H1 (cell line): ENCODE measurements around the gene TMEM147. TPM values are rescaled to one million over a fixed set of nuclear protein-coding genes. Genes with fewer than 3 reads are reported as not detected.

Experiments
- CTCF ChIA-PET: fragments of 300-600 bp; sonication (Branson Sonifier 250); formaldehyde crosslinking; loops from one replicate; lab custom pipeline; 2021; ENCODE audit not compliant: partially characterized antibody; lab: Charles Lee
- POLR2A ChIA-PET: fragments of 300-600 bp; sonication (Branson Sonifier 250); formaldehyde crosslinking; loops from one replicate; lab custom pipeline; 2021; ENCODE audit warnings: inconsistent platforms; ENCODE audit not compliant: partially characterized antibody; lab: Charles Lee
- DNase-seq, 2 experiments: peaks; one replicate each; pipeline versions ENCODE4 v3.0.0 to v3.0.0-alpha.2; 2010 to 2022; ENCODE audit warnings: low spot score in 2 of 2, low read depth in 1 of 2, mixed read lengths in 1 of 2
- FAIRE-seq: peaks from 2 replicates; lab custom pipeline; 2011; peaks lifted over from hg19 to GRCh38; lab: Jason Lieb, UNC
- H2AFZ ChIP-seq: 2 replicates; pipeline ENCODE4 v1.8.1; 2012; ENCODE audit warnings: low read length, inconsistent platforms
- H2AK5ac ChIP-seq: 2 replicates; pipeline ENCODE4 v1.6.1; 2013; ENCODE audit warnings: low read depth, low read length
- H2BK120ac ChIP-seq: replicated peaks from 2 replicates; pipeline ENCODE3; 2013; ENCODE audit warnings: low read depth, low read length, inconsistent platforms
- H2BK12ac ChIP-seq: 2 replicates; pipeline ENCODE4 v1.6.1; 2013; ENCODE audit warnings: low read depth, low read length
- H2BK15ac ChIP-seq: 2 replicates; pipeline ENCODE4 v1.6.1; 2013; ENCODE audit warnings: low read length
- H2BK20ac ChIP-seq: 2 replicates; pipeline ENCODE4 v1.6.1; 2013; ENCODE audit warnings: low read length
- H2BK5ac ChIP-seq: 2 replicates; pipeline ENCODE4 v1.6.1; 2013; ENCODE audit warnings: low read depth, low read length
- H3K14ac ChIP-seq: 2 replicates; pipeline ENCODE4 v1.6.1; 2013; ENCODE audit warnings: inconsistent platforms; ENCODE audit not compliant: insufficient read length
- H3K18ac ChIP-seq: 2 replicates; pipeline ENCODE4 v1.6.1; 2013; ENCODE audit warnings: low read length; ENCODE audit errors: extremely low read depth
- H3K23ac ChIP-seq: 2 replicates; pipeline ENCODE4 v1.6.1; 2013; ENCODE audit warnings: inconsistent platforms; ENCODE audit not compliant: insufficient read length
- H3K23me2 ChIP-seq: 2 replicates; pipeline ENCODE4 v1.6.1; 2013; ENCODE audit warnings: low read depth, low read length
- H3K27ac ChIP-seq: 2 replicates; pipeline ENCODE4 v1.6.1; 2011; ENCODE audit warnings: low read depth, low read length, inconsistent platforms
- H3K27me3 ChIP-seq, 4 experiments: replicated peaks in 1 of 4; 1 replicate in 1 of 4; 2 replicates in 3 of 4; pipeline versions ENCODE4 v1.6.1 to v1.8.1; 2011 to 2013; ENCODE audit warnings: low read length in 3 of 4, mild to moderate bottlenecking in 3 of 4, inconsistent platforms in 2 of 4, mixed read lengths in 2 of 4, moderate library complexity in 1 of 4; ENCODE audit not compliant: control insufficient read depth in 3 of 4, insufficient read depth in 3 of 4; ENCODE audit errors: extremely low read depth in 1 of 4
- H3K36me3 ChIP-seq, 4 experiments: 2 replicates each; pipeline versions ENCODE4 v1.6.1 to v1.8.1; 2011 to 2013; ENCODE audit warnings: mild to moderate bottlenecking in 4 of 4, low read length in 3 of 4, moderate library complexity in 2 of 4, control low read depth in 1 of 4, inconsistent platforms in 1 of 4; ENCODE audit not compliant: insufficient read depth in 4 of 4, control insufficient read depth in 2 of 4
- H3K4ac ChIP-seq: replicated peaks from 2 replicates; pipeline ENCODE3; 2013; ENCODE audit warnings: low read length, low read depth, mixed read lengths, inconsistent platforms; ENCODE audit not compliant: insufficient read length
- H3K4me1 ChIP-seq, 4 experiments: replicated peaks in 1 of 4; 1 replicate in 1 of 4; 2 replicates in 3 of 4; pipeline versions ENCODE4 v1.6.1 to v1.8.1; 2011 to 2013; ENCODE audit warnings: low read length in 3 of 4, inconsistent platforms in 2 of 4, mixed read lengths in 1 of 4; ENCODE audit not compliant: insufficient read depth in 4 of 4, control insufficient read depth in 3 of 4
- H3K4me2 ChIP-seq, 2 experiments: 2 replicates each; pipeline versions ENCODE4 v1.6.1 to v1.8.1; 2011 to 2013; ENCODE audit warnings: low read depth in 2 of 2, low read length in 2 of 2, control low read depth in 1 of 2, inconsistent platforms in 1 of 2, mild to moderate bottlenecking in 1 of 2; ENCODE audit not compliant: insufficient read depth in 1 of 2
- H3K4me3 ChIP-seq, 4 experiments: fragments of 200-600, 300-600 bp in 1 of 4; sonication (generic), shearing (Covaris generic), sonication (Bioruptor Twin) in 1 of 4; 2 replicates each; pipeline versions ENCODE4 v1.5.1 to v1.8.1; 2011 to 2016; ENCODE audit warnings: low read length in 4 of 4, low read depth in 3 of 4, control low read depth in 2 of 4, inconsistent platforms in 2 of 4, mild to moderate bottlenecking in 2 of 4, mixed read lengths in 1 of 4, moderate library complexity in 1 of 4; ENCODE audit not compliant: insufficient read depth in 2 of 4; ENCODE audit errors: extremely low read depth in 1 of 4
- H3K56ac ChIP-seq: replicated peaks from 2 replicates; pipeline ENCODE3; 2013; ENCODE audit warnings: low read depth, mild to moderate bottlenecking, mixed read lengths, low read length, inconsistent platforms; ENCODE audit not compliant: insufficient read length
- H3K79me1 ChIP-seq: 2 replicates; pipeline ENCODE4 v1.6.1; 2013; ENCODE audit warnings: low read depth, low read length, control low read depth
- H3K79me2 ChIP-seq, 2 experiments: 2 replicates each; pipeline versions ENCODE4 v1.6.1 to v1.8.1; 2012 to 2013; ENCODE audit warnings: low read length in 2 of 2, mild to moderate bottlenecking in 2 of 2, inconsistent platforms in 1 of 2; ENCODE audit not compliant: insufficient read depth in 2 of 2, control insufficient read depth in 1 of 2
- H3K9ac ChIP-seq, 4 experiments: replicated peaks in 1 of 4; 1 replicate in 1 of 4; 2 replicates in 3 of 4; pipeline versions ENCODE4 v1.6.1 to v1.8.1; 2011 to 2013; ENCODE audit warnings: low read depth in 3 of 4, low read length in 3 of 4, control low read depth in 2 of 4, mild to moderate bottlenecking in 2 of 4, moderate library complexity in 2 of 4, inconsistent platforms in 1 of 4; ENCODE audit errors: extremely low read depth in 1 of 4
- H3K9me3 ChIP-seq, 2 experiments: 2 replicates each; pipeline versions ENCODE4 v1.6.1 to v1.8.1; 2012 to 2013; ENCODE audit warnings: mild to moderate bottlenecking in 2 of 2, moderate library complexity in 2 of 2, control low read depth in 1 of 2, inconsistent platforms in 1 of 2, low read depth in 1 of 2, low read length in 1 of 2, mixed read lengths in 1 of 2; ENCODE audit not compliant: insufficient read depth in 2 of 2
- H4K20me1 ChIP-seq, 2 experiments: replicated peaks in 1 of 2; 2 replicates each; pipeline versions ENCODE3 to v1.8.1; 2011 to 2013; ENCODE audit warnings: inconsistent platforms in 2 of 2, low read length in 2 of 2, mild to moderate bottlenecking in 1 of 2; ENCODE audit not compliant: insufficient read depth in 2 of 2, control insufficient read depth in 1 of 2
- H4K5ac ChIP-seq: 2 replicates; pipeline ENCODE4 v1.6.1; 2013; ENCODE audit warnings: low read length, low read depth, mixed read lengths, inconsistent platforms; ENCODE audit not compliant: insufficient read length
- H4K8ac ChIP-seq: 2 replicates; pipeline ENCODE4 v1.8.0; 2013; ENCODE audit warnings: mild to moderate bottlenecking, moderate library complexity, low read length, inconsistent platforms; ENCODE audit not compliant: insufficient read depth; ENCODE audit errors: extremely low read depth
- H4K91ac ChIP-seq: replicated peaks from 2 replicates; pipeline ENCODE3; 2013; ENCODE audit warnings: low read length, mixed read lengths, inconsistent platforms; ENCODE audit not compliant: insufficient read length
- KDM1A ChIP-seq: fragments of 200-600, 300-600 bp; sonication (generic); IDR thresholded peaks from 2 replicates; pipeline ENCODE4 v1.7.1; 2016; ENCODE audit warnings: mild to moderate bottlenecking, low read length, borderline replicate concordance
- SP1 ChIP-seq: IDR thresholded peaks from 2 replicates; pipeline ENCODE4 v1.6.1; 2011; ENCODE audit warnings: low read depth, low read length
- WGBS, 2 experiments: shearing (Covaris generic) in 1 of 2; methylation state at CpG; one replicate each; pipeline versions ENCODE4 v1.1.6 to v1.1.7; 2013 to 2015; ENCODE audit warnings: low lambda C conversion rate in 2 of 2, mixed read lengths in 2 of 2, inconsistent platforms in 1 of 2, low coverage in 1 of 2, missing lambda C conversion rate in 1 of 2; ENCODE audit not compliant: insufficient replicate concordance in 2 of 2, insufficient coverage in 1 of 2, insufficient read length in 1 of 2; ENCODE audit errors: extremely low coverage in 1 of 2, missing lambda C conversion rate in 1 of 2; 5-methylcytosine and 5-hydroxymethylcytosine counted together
- polyA plus RNA-seq, 7 experiments: library from polyadenylated mRNA; depleted of rRNA in 3 of 7; stranded (reverse) in 5 of 7; unstranded in 2 of 7; fragments of >200 nt in 5 of 7; fragments of 200-250 nt in 2 of 7; gene quantifications; 1 replicate in 5 of 7; 2 replicates in 1 of 7; 4 replicates in 1 of 7; pipeline versions ENCODE4 v1.2.1 to v1.2.3, GENCODE V29; 2011 to 2013; ENCODE audit warnings: missing spikeins in 2 of 7, mixed read lengths in 2 of 7
- total RNA-seq: library from RNA; stranded (reverse); fragmentation: NEBNext Ultra II Directional; extraction: Animal tissue kit (Norgen Biotek cat#: 25700); gene quantifications from 2 replicates; pipeline ENCODE4 v1.2.1, GENCODE V29; 2021

The TMEM147 gene
- total and polyA plus RNA-seq, 2 of the 8 experiments (the other 6 are each of a cell fraction or from before 2014, with no cell fraction given), result 159 to 418 TPM

GRCh38 chr19:35560677-35561076, 15.3 kb downstream of the TMEM147 start:
- 85% methylated on average over 6 of the region's 6 CpGs; no CpG with 5 or more reads in 1 of the 2 experiments for WGBS, 2 experiments

More at GRCh38 chr19:35560677-35561076, 15.3 kb downstream of the TMEM147 start:
- no peaks in the 10 kb centered on the region for H3K36me3 ChIP-seq
- no peak overlapping the region for H3K23ac ChIP-seq
- no peak overlapping the region for H3K18ac ChIP-seq
- ChIA-PET POLR2A (interaction anchor here (1.2 kb wide), 1 partner anchor 54 kb away, joined by 4 read pairs; no protein-coding TSS in a partner anchor), CTCF (interaction anchor here (1.2 to 7.7 kb wide), 4 partner anchors 12 to 120 kb away, joined by 3 to 90 read pairs (median 4); partner anchors contain the start of gene PMIS2)
- FAIRE-seq (no peak), DNase-seq (no peak)
- H2BK5ac ChIP-seq, result no peak overlapping the region
- H4K20me1 ChIP-seq, result peaks cover 7 to 8% of the 10 kb centered on the region in 2 experiments
- H3K4me3 ChIP-seq, result no peak overlapping the region
- H4K8ac ChIP-seq, result no peak overlapping the region
- H3K79me1 ChIP-seq, result no peaks in the 10 kb centered on the region
- H3K14ac ChIP-seq, result no peak overlapping the region
- H3K4me2 ChIP-seq, result no peak overlapping the region
- no peak overlapping the region for H3K27ac ChIP-seq
- no peak for TF ChIP-seq KDM1A
- TF ChIP-seq SP1, result no peak
- no peaks in the 10 kb centered on the region; a peak in 1 of 4 replicates for H3K9me3 ChIP-seq
- no peak overlapping the region for H2AK5ac ChIP-seq
- H4K91ac ChIP-seq, result no peak overlapping the region
- no peak overlapping the region for H3K56ac ChIP-seq
- no peak overlapping the region for H2BK15ac ChIP-seq
- H3K79me2 ChIP-seq, result no peaks in the 10 kb centered on the region
- peaks cover 0 to 16% (median 12%) of the 10 kb centered on the region in 4 experiments; a peak in 5 of 7 replicates for H3K27me3 ChIP-seq
- H3K4me1 ChIP-seq, result peaks cover 0 to 6% (median 4%) of the 10 kb centered on the region in 4 experiments; a peak in 3 of 7 replicates
- no peak overlapping the region for H2BK120ac ChIP-seq
- H3K23me2 ChIP-seq, result peaks cover 4% of the 10 kb centered on the region; the same call in 1 of the 2 replicates
- H3K4ac ChIP-seq, result no peak overlapping the region
- no peak overlapping the region for H2AFZ ChIP-seq
- no peak overlapping the region for H2BK20ac ChIP-seq
- no peak overlapping the region for H3K9ac ChIP-seq
- no peak overlapping the region for H2BK12ac ChIP-seq
- H4K5ac ChIP-seq, result no peak overlapping the region
